Activated CD4-positive, CD25-positive, alpha-beta regulatory T cell treated with anti-CD3 and anti-CD28 coated beads, Interleukin-2, amount 50 U/mL, for 16 hours (primary cell): ENCODE measurements around the gene HDGFL3.
"Not testable (repeated sequence)": the region's sequence is repeated elsewhere in the genome, so short reads cannot be mapped to it uniquely, and the experiment has no call there.

ENCODE experiments used
- DNase-seq: peaks from one replicate; pipeline ENCODE4 v3.0.0-alpha.2; 2020; ENCODE audit warnings: low read depth, low spot score

Gene HDGFL3

DNA sequence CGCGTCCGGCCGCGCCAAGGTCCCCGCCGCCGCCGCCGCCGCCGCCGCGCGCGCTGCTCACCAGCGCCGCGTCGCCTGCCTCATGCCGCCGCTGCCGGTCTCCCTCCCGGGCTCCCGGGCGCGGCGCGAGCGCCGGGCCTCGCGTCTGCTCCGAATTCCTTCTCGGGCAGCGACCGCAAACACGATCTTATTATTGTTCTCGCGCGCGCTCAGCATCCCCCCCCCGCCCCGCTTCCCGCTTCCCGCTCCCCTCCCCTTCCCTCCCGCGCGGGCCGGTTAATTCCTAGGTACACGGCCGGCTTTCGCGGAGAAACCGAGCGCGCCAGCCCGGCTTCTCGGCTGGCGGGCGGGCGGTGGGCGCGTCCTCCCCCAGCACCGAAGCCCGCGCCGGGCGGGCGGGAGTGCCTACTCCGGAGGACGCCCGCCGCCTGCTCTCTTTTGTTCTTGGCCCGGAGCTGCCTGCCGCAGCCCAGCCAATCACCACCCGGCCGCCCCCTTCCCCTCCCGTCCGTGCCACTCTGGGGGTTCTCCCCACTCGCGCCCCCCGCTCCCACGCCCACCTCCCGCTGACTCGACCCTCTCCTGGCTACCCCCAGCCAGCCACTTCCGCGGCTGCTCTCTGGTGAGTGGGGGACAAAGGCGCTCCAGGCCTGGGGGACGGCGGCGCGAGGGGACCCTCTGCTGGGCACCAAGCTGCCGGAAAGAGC is at the start of gene HDGFL3:
TSS of gene HDGFL3 (minus strand) at position 164 of the 707 bp plus-strand sequence. CDS start 409 bp downstream, outside the sequence.
- no peak for DNase-seq

DNA sequence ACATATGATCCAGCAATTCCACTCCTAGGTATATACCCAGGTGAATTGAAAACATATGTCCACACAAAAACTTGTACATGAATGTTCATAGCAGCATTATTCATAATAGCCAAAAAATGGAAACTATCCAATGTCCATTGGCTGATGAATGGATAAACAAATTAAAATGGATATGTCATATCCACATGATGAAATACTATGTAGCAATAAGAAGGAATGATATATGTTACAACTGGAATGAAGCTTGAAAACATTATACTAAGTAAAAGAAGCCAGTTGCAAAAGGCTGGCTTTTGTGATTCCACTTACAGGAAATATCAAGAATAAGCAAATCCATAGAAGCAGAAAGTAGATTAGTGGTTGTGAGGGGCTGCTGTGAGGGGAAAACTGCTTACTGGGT is 43.2 kb upstream of the HDGFL3 start:
- DNase-seq, result no peak

DNA sequence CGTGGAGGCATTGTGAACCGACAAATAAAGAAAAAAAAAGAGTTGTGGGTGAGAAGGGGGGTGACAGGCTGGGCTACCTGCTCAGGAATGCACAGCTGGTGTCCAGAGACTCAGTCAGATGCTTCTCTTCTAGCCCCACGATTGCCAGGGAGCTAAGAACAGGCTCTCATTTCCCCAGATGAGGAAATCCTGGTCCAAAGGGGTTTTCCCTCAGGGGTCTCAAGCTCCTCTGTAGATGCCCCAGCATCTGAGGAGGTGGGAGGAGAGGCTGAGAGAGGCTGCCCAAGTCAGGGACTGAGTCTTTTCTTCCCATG is 41.4 kb upstream of the HDGFL3 start:
- no peak for DNase-seq

DNA sequence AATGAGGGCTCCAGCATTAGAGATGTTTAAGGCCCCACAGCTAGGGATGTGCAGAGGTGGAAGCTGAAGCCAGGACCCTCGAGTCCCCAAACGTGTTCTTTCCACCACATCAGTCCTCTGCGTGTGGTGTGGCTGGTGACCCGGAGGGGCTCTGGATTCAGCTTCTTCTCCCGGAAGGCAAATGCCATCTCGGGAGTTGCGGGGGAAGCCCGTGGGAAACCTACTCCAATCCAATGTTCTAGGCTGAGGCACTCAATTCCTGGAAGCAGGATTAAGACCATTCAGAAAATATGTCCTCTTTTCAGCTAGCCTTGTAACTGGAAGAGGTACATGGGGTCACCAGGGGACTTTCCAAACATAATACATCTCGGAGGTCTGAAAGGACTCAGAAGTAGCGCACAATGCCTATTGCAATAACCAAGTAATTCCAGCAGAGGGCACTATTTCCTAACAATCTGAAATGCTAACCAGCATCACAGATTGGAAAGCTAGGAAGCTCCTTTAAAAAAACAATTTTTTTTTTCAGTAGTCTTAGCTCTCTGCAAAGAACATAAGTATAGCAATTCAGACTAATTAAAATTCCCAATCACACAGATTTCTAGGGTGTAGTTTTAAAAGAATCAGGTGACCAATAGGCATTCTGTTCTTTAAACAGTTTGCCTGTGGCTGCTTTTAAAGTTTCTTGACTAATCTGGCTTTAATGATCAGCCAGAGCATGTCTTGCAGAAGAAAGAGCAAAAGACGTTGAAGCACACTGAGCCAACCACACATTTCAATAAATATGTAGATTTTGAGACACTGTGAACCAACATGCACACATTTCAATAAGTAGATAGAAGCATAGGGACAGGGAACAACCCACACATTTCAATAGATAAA is 40.8 kb upstream of the HDGFL3 start:
- DNase-seq, result no peak

DNA sequence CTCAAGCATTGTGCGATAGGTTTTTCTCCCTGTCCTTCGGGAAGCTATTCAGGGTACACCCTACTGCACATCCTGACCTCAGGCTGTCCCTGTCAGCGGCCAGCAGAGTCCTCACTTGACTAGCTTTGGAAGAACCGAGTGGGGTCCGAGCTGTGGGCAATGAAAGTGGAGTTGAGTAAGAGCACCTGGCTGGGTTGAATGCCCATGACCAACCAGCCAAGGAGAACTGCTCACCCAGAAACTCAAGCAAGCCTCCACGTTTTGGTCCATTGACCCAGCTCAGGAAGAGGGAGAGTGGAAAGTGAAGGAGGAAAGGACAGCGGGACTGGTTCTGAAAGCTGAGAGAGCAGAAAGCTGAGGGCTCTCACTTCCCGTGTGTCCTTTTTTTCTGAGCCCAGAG is 36.0 kb upstream of the HDGFL3 start:
- no peak for DNase-seq

DNA sequence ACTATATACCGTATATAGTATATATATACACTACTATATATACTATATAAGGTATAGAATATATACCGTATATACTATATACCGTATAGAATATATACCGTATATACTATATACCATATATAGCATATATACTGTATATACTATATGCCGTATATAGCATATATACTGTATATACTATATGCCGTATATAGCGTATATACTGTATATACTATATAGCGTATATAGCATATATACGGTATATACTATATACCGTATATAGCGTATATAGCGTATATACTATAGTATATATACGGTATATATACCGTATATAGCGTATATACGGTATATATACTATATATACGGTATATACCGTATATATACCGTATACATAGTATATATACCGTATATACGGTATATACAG is 22.6 kb upstream of the HDGFL3 start:
- no peak for DNase-seq

DNA sequence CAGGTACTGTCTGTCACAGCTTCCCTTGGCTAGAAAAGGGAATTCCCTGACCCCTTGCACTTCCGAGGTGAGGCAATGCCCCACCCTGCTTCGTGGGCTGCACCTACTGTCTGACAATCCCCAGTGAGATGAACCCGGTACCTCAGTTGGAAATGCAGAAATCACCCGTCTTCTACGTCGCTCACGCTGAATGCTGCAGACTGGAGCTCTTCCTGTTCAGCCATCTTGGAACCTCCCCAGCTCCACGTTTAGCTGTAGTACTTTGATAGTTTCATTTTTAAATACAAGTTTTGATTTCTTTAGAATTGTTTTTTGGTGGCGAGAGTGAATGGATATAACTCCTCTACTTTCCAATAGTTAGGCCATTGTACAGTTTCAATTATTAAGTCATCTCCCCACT is 17.8 kb upstream of the HDGFL3 start:
- DNase-seq, result no peak

DNA sequence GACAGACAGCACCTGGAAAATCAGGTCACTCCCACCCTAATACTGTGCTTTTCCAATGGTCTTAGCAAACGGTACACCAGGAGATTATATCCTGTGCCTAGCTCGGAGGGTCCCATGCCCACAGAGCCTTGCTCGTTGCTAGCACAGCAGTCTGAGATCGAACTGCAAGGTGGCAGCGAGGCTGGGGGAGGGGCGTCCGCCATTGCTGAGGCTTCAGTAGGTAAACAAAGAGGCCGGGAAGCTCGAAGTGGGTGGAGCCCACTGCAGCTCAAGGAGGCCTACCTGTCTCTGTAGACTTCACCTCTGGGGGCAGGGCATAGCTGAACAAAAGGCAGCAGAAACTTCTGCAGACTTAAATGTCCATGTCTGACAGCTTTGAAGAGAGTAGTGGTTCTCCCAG is 14.2 kb upstream of the HDGFL3 start:
- not testable (repeated sequence) for DNase-seq

DNA sequence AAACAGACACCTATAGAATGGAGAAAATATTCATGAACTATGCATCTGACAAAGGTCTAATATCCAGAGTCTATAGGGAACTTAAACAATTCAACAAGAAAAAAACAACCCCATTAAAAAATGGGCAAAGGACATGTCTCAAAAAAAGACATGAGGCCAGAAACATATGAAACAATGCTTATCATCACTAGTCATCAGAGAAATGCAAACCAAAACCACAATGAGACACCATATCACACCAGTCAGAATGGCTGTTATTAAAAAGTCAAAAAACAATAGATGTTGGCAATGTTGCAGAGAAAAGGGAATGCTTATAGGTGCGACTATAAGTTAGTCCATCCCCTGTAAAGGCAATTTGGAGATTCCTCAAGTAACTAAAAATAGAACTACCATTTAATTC is 11.4 kb upstream of the HDGFL3 start:
- DNase-seq, result no peak

DNA sequence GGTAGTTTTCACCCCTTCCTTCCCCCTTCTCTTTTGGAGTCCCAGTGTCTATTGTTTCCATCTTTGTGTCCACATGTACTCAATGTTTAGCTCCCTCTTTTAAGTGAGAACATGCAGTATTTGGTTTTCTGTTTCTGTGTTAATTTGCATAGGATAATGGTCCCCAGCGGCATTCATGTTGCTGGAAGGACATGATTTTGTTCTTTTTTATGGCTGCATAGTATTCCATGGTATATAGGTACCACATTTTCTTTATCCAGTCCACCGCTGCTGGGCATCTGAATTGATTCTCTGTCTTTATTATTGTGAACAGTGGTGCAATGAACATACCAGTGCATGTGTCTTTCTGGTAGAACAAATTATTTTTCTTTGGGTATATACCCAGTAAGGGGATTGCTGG is 7.7 kb upstream of the HDGFL3 start:
- no peak for DNase-seq

DNA sequence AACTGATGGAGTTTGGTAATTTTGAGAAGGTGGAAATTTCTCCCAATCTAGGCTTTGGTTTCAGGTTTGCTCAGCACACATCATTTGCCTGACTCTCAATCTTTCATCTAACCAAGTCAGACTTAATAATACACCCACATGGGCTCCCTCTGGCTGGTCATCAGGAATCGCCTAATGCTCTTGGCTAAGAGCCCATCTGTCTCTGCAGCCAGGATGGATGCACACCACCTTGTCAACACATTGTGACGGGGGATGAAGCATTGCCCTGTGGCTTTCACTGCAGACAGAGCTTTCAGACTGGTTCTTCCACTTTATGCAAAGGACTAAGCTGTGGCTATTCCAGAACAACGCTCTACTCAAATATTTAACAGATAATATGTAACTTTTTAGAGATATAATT is 3.0 kb upstream of the HDGFL3 start:
- no peak for DNase-seq

DNA sequence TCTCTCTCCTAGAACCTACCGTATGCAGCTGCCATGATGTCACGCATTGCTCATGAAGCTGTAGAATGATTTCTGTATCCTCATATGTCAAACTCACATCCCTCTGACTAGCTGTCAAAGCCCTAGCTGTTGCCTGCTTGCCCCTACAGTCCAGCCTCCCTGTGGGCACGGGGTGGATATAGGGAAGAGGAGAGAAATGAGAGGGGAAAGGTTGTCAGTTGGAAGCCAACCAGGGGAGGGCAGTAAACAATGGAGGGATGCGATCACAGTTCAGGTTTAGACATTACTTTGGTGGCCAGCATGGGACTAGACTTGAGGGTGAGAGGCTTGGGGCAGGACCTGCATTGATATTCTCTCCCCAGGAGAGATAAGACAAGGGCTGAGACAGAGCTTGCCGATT is 1.7 kb upstream of the HDGFL3 start:
- no peak for DNase-seq

DNA sequence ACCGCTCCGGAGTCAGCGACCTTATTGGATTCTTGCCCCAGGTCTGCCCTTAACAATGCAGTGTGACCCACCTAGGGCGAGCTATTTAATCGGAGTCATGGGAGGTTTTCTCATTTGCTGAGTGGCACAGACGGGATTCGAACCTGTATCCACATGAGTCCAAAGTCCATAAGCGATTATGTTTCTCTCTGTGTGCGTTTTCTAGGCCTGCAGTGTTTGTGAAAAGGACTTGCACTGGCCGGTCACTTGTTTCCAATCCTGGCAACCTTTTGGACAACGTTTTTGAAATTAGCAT is 691 bp upstream of the HDGFL3 start:
- DNase-seq, result no peak

DNA sequence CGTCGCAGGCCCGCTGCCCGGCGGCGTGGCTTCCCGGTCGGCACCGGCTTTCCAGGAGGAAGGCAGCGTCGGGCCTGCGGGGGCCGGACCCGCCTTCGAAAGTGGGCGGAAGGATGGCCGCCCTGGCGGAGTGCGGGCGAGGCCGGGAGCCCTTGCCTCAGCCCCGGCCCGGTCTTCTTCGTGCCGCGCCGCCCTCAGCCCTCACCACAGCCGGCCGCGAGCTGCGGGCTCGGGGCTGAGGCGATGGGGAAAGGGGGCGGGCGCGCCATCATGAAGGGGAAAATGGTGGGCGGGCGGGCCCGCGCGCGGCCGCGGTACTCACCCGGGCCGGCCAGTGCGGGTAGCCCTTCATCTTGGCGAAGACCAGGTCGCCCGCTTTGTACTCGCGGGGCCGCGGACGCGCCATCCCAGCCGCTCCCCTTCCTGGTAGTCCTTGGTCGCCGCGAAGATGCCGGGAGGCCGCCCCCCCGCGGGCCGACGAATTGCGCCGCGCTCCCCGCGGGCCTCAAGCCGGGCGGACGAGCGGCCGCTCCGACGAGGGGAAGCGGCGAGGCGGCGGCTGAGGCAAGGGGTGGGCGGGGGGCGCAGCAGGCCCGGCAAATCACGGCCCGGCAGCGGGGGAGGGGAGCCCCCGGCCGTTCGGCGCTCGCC is 489 bp downstream of the HDGFL3 start:
- no peak for DNase-seq

DNA sequence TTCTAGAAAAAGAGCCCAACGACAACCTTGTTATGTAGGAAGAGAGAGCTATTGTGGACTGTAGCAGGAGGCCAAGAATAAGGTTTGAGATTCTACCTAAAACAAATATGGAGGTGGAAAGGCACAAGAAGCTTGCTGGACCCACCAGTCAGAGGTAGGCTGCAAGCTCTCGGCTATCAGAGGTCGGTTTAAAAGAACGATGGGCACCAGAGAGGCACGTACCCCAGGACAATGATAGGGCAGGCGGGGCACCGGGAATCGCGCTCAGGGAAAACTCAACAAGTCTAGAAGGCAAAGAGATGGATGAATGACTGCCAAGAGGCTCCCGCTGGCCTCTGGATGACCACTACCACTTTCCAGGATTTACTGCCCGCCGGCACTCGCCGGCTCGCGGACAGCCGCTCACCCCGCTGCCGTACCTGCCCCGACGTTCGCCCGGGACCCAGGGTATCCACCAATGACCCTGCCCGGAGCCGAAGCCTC is 1.1 kb downstream of the HDGFL3 start:
- DNase-seq, result no peak

DNA sequence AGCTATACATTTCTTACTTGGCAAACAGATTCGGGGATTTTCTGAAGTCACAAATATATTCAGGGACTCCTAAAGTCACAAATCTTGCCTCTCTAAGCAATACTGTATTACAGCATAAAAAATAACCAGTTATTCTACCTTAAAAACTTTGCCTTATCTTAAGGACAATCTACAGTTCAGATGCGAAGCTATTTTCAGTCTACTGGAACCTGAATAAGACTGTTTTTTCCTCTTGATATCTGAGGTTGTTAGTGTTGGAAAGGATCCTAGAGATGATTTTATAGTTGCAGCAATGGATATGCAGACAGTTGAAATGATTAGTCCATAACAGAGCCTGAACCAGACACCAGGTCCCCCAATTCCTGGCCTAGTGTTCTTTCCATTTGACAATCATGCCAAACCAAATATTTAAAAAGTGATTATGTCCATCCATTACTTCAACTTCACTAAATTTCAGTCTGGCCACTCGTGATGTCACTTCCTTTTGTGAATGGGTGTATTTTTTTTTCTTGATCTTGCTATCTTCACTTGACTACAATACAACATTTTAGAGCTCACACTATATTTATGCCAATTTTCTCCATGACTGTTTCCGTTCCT is 1.8 kb downstream of the HDGFL3 start:
- DNase-seq, result no peak

DNA sequence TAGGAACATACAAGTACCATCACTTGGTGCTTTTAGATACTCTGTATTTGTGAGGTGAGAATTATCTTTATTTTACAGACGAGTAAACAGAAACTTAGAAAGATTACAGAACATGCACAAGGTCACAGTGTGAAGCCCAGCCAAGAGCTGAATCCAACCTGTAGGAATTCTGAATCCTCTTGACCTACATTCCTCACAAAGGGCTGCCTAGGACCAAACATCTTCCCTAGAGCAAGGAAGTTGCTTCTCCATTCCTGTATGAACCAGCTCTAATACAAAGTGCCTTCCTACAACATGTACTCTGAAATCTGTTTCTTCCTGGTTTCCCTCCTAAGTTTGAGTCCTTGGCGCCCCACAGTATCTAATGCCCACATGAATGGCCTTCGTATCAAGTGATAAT is 2.9 kb downstream of the HDGFL3 start:
- no peak for DNase-seq

DNA sequence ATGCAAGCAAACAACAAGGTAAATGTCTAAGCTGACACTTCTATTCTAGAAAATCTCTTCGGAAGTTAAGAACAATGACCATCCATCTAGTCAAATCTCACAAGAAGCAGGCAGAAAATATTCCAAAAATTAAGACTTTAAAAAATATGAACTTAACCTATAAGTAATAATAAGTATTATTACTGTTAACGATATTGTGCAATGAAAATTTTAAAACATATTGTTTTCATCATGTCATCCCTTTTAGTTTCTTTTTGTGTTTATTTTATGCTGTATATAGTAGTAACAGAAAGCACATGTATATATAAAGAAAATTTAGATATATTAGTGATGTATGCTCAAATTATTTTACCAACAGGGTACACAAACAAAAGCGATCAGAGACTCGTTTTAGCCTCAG is 4.1 kb downstream of the HDGFL3 start:
- DNase-seq, result no peak

DNA sequence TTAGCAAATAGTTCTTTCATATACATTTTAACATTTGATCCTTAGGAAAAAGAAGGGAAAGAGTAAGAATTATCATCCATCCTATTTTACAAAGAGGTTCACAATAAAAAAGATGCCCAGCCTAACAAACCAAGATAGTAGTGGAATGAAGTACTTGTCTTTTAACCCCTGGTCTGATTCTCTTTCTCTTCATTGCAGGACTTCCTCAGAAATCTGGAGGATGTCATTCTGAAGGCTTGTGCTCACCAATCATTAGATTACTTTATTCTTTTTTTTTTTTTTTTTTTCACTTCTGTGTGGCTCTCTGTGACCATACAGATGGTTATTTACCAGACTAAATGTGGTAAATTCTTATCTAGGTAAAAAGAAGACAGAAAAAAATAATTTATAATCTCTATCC is 7.0 kb downstream of the HDGFL3 start:
- no peak for DNase-seq

DNA sequence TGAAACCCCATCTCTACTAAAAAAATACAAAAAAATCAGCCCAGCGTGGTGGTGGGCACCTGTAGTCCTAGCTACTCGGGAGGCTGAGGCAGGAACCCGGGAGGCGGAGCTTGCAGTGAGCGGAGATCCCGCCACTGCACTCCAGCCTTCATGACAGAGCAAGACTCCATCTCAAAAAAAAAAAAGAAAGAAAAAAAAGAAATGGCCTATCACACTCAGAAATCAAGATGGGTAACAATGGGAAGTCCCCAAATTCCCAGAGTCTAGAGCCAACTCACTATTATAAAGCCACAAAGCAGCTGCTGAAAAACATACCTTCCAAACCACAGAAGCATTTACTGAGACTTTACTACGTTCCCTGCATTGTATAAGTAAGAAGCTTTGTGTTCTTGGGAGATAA is 7.5 kb downstream of the HDGFL3 start:
- DNase-seq, result no peak

DNA sequence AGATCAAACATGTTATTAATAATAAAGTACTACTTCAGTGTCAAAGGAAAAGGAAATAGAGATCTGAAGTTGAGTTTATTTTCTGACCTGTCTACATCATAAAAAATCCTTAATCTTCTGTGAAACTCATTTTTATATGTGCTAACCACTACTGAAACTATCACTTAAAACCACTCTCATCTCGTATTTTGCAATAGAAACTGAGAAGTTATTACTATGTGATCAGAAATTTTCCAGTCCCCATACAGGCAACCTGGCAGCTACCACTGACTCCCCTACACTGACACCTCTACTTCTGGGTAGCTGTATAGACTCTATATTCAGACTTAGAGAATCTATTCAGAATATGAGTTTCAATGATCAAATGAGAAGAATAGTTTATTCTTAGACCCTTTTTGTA is 8.3 kb downstream of the HDGFL3 start:
- no peak for DNase-seq

DNA sequence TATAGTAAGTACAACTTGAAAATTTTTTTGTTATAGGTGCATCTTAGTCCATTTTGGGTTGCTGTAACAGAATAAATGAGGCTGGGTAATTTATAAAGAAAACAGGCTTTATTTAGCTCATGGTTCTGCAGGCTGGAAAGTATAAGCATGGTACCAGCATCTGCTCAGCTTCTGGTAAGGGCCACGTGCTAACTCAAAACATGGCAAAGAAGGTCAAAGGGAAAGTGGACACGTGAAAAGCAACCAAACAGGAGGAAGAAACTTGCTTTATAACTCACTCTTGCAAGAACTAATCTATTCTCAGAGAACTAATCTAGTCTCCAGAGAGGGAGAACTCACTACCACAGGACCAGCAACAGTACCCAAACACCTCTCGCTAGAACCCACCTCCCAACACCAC is 9.1 kb downstream of the HDGFL3 start:
- no peak for DNase-seq

DNA sequence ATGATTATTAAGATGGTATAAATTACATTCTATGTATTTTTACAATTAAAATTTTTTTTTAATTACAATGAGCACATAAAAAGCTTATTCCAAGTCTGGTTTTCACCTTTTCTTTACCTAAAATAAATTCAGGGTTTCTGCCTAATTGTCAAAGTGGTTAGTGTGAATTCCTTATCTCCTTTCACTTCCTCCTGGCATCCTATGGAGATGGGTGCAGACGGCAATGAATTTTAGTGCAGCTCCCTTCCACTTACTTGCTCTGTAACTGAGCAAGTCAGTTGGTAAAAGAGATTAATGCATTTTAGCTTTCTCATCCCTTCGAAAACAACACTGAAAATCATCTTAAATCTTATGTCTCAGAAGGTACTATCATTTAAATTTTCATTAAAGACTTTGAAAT is 13.1 kb downstream of the HDGFL3 start:
- DNase-seq, result no peak
